ENCODE measurements around the gene STARD9. TPM values are rescaled to one million over a fixed set of nuclear protein-coding genes. Genes with fewer than 3 reads are reported as not detected.
"Not testable (repeated sequence)": the region's sequence is repeated elsewhere in the genome, so short reads cannot be mapped to it uniquely, and the experiment has no call there.

The STARD9 gene
- total and polyA plus RNA-seq, 8 donors: 1.4 to 45.7 (median 11.8) TPM

- Histone ChIP-seq H3K36me3 (peaks cover under 1 to 9% (median 6%) of the 10 kb centered on the region in 4 donors), H3K27ac (no peak overlapping the region), H3K4me1 (peaks cover 0 to 34% (median 16%) of the 10 kb centered on the region in 4 donors), H3K4me3 (no peak overlapping the region), H3K9me3 (no peaks in the 10 kb centered on the region), H3K27me3 (no peaks in the 10 kb centered on the region)
- TF ChIP-seq POLR2AphosphoS5 (IDR thresholded peaks at IDR 0.05) (no peak), CTCF (IDR thresholded peaks at IDR 0.05) (no peak), EP300 (IDR thresholded peaks at IDR 0.05) (no peak)
- 40 to 74% (median 71%) methylated on average over 1 of the region's 1 CpG for WGBS, 5 donors
- no peak for DNase-seq
- intact Hi-C loops (cut with DNase I; ENCODE audit: low total_unique reads): no loop called here
Measured at GRCh38 chr15:42553554-42553953, 21.9 kb upstream of the STARD9 start.

GRCh38 chr15:42556550-42557207, 18.7 kb upstream of the STARD9 start:
- H3K27me3 ChIP-seq; H3K4me3 ChIP-seq; DNase-seq; H3K9me3 ChIP-seq; intact Hi-C loops (cut with DNase I; ENCODE audit: low total_unique reads); H3K27ac ChIP-seq: not testable (repeated sequence)
- WGBS, 5 donors: 94 to 99% (median 96%) methylated on average over 9 to 12 of the region's 12 CpGs
- Histone ChIP-seq H3K36me3 (peaks cover 9 to 40% (median 37%) of the 10 kb centered on the region in 4 donors), H3K4me1 (peaks cover 0 to 10% (median 4%) of the 10 kb centered on the region in 4 donors)

GRCh38 chr15:42558739-42559138, 16.7 kb upstream of the STARD9 start:
- no peak overlapping the region for H3K4me3 ChIP-seq
- intact Hi-C loops (cut with DNase I; ENCODE audit: low total_unique reads): no loop called here
- no peaks in the 10 kb centered on the region for H3K27me3 ChIP-seq
- H3K4me1 ChIP-seq: peaks cover 0 to under 1% (median 0%) of the 10 kb centered on the region in 4 donors
- peaks cover 18 to 60% (median 58%) of the 10 kb centered on the region in 4 donors for H3K36me3 ChIP-seq
- no peak overlapping the region for H3K27ac ChIP-seq
- DNase-seq: no peak
- no peaks in the 10 kb centered on the region for H3K9me3 ChIP-seq
- TF ChIP-seq EP300 (IDR thresholded peaks at IDR 0.05) (no peak), POLR2A (IDR thresholded peaks at IDR 0.05) (no peak), POLR2AphosphoS5 (IDR thresholded peaks at IDR 0.05) (no peak), CTCF (IDR thresholded peaks at IDR 0.05) (no peak)
- 91 to 98% (median 97%) methylated on average over 3 of the region's 3 CpGs for WGBS, 5 donors

- Histone ChIP-seq H3K4me3 (peak overlapping the region; percentile 68 to 85 (median 77)), H3K36me3 (no peaks in the 10 kb centered on the region), H3K27ac (peak overlapping the region; percentile 49 to 94 (median 84)), H3K9me3 (no peaks in the 10 kb centered on the region), H3K4me1 (peaks cover 6 to 56% (median 32%) of the 10 kb centered on the region in 4 donors), H3K27me3 (peaks cover 0 to 25% (median 0%) of the 10 kb centered on the region in 3 donors)
- intact Hi-C loops (cut with DNase I; ENCODE audit: low total_unique reads): no loop called here
- no peak for DNase-seq
- 13 to 20% (median 15%) methylated on average over 16 of the region's 16 CpGs for WGBS, 5 donors
- TF ChIP-seq POLR2AphosphoS5 (IDR thresholded peaks at IDR 0.05) (no peak), POLR2A (IDR thresholded peaks at IDR 0.05) (no peak), CTCF (IDR thresholded peaks at IDR 0.05) (no peak), EP300 (IDR thresholded peaks at IDR 0.05) (no peak)
Measured at GRCh38 chr15:42576040-42576594, 711 bp downstream of the STARD9 start.

GRCh38 chr15:42576776-42577175, 1.4 kb downstream of the STARD9 start:
- Histone ChIP-seq H3K27ac (peak overlapping the region in 2 of 5 donors; percentile 52 to 94), H3K27me3 (peaks cover 0 to 25% (median 0%) of the 10 kb centered on the region in 3 donors), H3K36me3 (no peaks in the 10 kb centered on the region), H3K9me3 (no peaks in the 10 kb centered on the region), H3K4me1 (peaks cover 9 to 63% (median 36%) of the 10 kb centered on the region in 4 donors), H3K4me3 (peak overlapping the region in 3 of 4 donors; percentile 68 to 85 (median 78))
- no peak for DNase-seq
- 67 to 96% (median 73%) methylated on average over 1 of the region's 1 CpG for WGBS, 5 donors
- TF ChIP-seq EP300 (IDR thresholded peaks at IDR 0.05) (no peak), POLR2A (IDR thresholded peaks at IDR 0.05) (no peak), CTCF (IDR thresholded peaks at IDR 0.05) (no peak), POLR2AphosphoS5 (IDR thresholded peaks at IDR 0.05) (no peak)
- intact Hi-C loops (cut with DNase I; ENCODE audit: low total_unique reads): no loop called here
